ENCODE measurements around the gene TFDP1. TPM values are rescaled to one million over a fixed set of nuclear protein-coding genes. Genes with fewer than 3 reads are reported as not detected.

The TFDP1 gene
- total RNA-seq, 1 donor from 2014 or later = 23.5 TPM

GRCh38 chr13:113630804-113631203 lies 46.3 kb downstream of the TFDP1 start:
- ATAC-seq = no peak

GRCh38 chr13:113631341-113632095 lies 47.0 kb downstream of the TFDP1 start:
- no peak for ATAC-seq
- DNase-seq (ENCODE audit: low spot score) = no peak

More at GRCh38 chr13:113630804-113631203, 46.3 kb downstream of the TFDP1 start:
- no peak for DNase-seq (ENCODE audit: low spot score)

- ATAC-seq (no peak), DNase-seq (ENCODE audit: low spot score) (no peak)
These were observed 48.3 kb downstream of the TFDP1 start for GRCh38 chr13:113632706-113633484.

GRCh38 chr13:113633485-113633873 lies 48.9 kb downstream of the TFDP1 start:
- no peak for ATAC-seq
- DNase-seq (ENCODE audit: low spot score) = no peak

- DNase-seq (ENCODE audit: low spot score) = no peak
- no peak for ATAC-seq
These were observed 49.9 kb downstream of the TFDP1 start for GRCh38 chr13:113634279-113635047.

- no peak for DNase-seq (ENCODE audit: low spot score)
- ATAC-seq = no peak
These were observed 50.5 kb downstream of the TFDP1 start for GRCh38 chr13:113635048-113635420.

- ATAC-seq (no peak), DNase-seq (ENCODE audit: low spot score) (no peak)
These were observed 51.2 kb downstream of the TFDP1 start for GRCh38 chr13:113635709-113636108.

- DNase-seq (ENCODE audit: low spot score) (no peak), ATAC-seq (no peak)
These were observed 51.9 kb downstream of the TFDP1 start for GRCh38 chr13:113636266-113636963.

GRCh38 chr13:113637262-113638160 lies 53.0 kb downstream of the TFDP1 start:
- ATAC-seq (no peak), DNase-seq (ENCODE audit: low spot score) (no peak)

- DNase-seq (ENCODE audit: low spot score) = peak; percentile 16
- no peak for ATAC-seq
These were observed 53.7 kb downstream of the TFDP1 start for GRCh38 chr13:113638173-113638746.

- DNase-seq (ENCODE audit: low spot score) = peak; percentile 23
These were observed 54.3 kb downstream of the TFDP1 start for GRCh38 chr13:113638806-113639205.

GRCh38 chr13:113639616-113640262 lies 55.2 kb downstream of the TFDP1 start:
- ATAC-seq = no peak
- peak; percentile 35 for DNase-seq (ENCODE audit: low spot score)

More at GRCh38 chr13:113638806-113639205, 54.3 kb downstream of the TFDP1 start:
- ATAC-seq = no peak

GRCh38 chr13:113641426-113641825 lies 56.9 kb downstream of the TFDP1 start:
- DNase-seq (ENCODE audit: low spot score) (peak; percentile 37), ATAC-seq (no peak)

GRCh38 chr13:113642563-113642962 lies 58.0 kb downstream of the TFDP1 start:
- DNase-seq (ENCODE audit: low spot score) (no peak), ATAC-seq (no peak)

GRCh38 chr13:113643593-113643992 lies 59.0 kb downstream of the TFDP1 start:
- DNase-seq (ENCODE audit: low spot score) = no peak
- ATAC-seq = no peak

- no peak for DNase-seq (ENCODE audit: low spot score)
- ATAC-seq = no peak
These were observed 60.2 kb downstream of the TFDP1 start for GRCh38 chr13:113644800-113645199.

- peak; percentile 58 for ATAC-seq
- DNase-seq (ENCODE audit: low spot score) = peak; percentile 50
These were observed 60.8 kb downstream of the TFDP1 start for GRCh38 chr13:113645329-113645728.

GRCh38 chr13:113646376-113646775 lies 61.8 kb downstream of the TFDP1 start:
- no peak for ATAC-seq

GRCh38 chr13:113646921-113647340 lies 62.4 kb downstream of the TFDP1 start:
- ATAC-seq (peak; percentile 5), DNase-seq (ENCODE audit: low spot score) (no peak)

More at GRCh38 chr13:113646376-113646775, 61.8 kb downstream of the TFDP1 start:
- DNase-seq (ENCODE audit: low spot score) = no peak

Data from left lobe of liver (tissue), 2 donors.